ENCODE data around the gene ZNF366.

The ZNF366 gene

GRCh38 chr5:72519111-72519510 is 11.9 kb upstream of the ZNF366 start:
- no peak for DNase-seq

GRCh38 chr5:72518001-72518683 is 10.9 kb upstream of the ZNF366 start:
- no peak for DNase-seq

- no peak for DNase-seq
Observed at GRCh38 chr5:72516916-72517315, 9.7 kb upstream of the ZNF366 start.

- no peak for DNase-seq
Observed at GRCh38 chr5:72515211-72515610, 8.0 kb upstream of the ZNF366 start.

- DNase-seq, result no peak
Observed at GRCh38 chr5:72512593-72512860, 5.3 kb upstream of the ZNF366 start.

GRCh38 chr5:72511774-72512592 is 4.8 kb upstream of the ZNF366 start:
- no peak for DNase-seq

GRCh38 chr5:72511366-72511765 is 4.2 kb upstream of the ZNF366 start:
- no peak for DNase-seq

- no peak for DNase-seq
Observed at GRCh38 chr5:72510610-72511181, 3.5 kb upstream of the ZNF366 start.

- no peak for DNase-seq
Observed at GRCh38 chr5:72509401-72509800, 2.2 kb upstream of the ZNF366 start.

- no peak for DNase-seq
Observed at GRCh38 chr5:72508241-72509170, 1.3 kb upstream of the ZNF366 start.

GRCh38 chr5:72507907-72508238 is 663 bp upstream of the ZNF366 start:
- no peak for DNase-seq

- no peak for DNase-seq
Observed at GRCh38 chr5:72506158-72506549, 1.1 kb downstream of the ZNF366 start.

GRCh38 chr5:72505539-72506157 is 1.6 kb downstream of the ZNF366 start:
- no peak for DNase-seq

- DNase-seq, result no peak
Observed at GRCh38 chr5:72505016-72505415, 2.2 kb downstream of the ZNF366 start.

- DNase-seq, result no peak
Observed at GRCh38 chr5:72503888-72504491, 3.2 kb downstream of the ZNF366 start.

GRCh38 chr5:72501488-72501887 is 5.7 kb downstream of the ZNF366 start:
- no peak for DNase-seq

- DNase-seq, result no peak
Observed at GRCh38 chr5:72499730-72500129, 7.5 kb downstream of the ZNF366 start.

- DNase-seq, result no peak
Observed at GRCh38 chr5:72499090-72499489, 8.1 kb downstream of the ZNF366 start.

GRCh38 chr5:72498284-72498683 is 8.9 kb downstream of the ZNF366 start:
- DNase-seq, result no peak

GRCh38 chr5:72497823-72498222 is 9.4 kb downstream of the ZNF366 start:
- no peak for DNase-seq

GRCh38 chr5:72495410-72495809 is 11.8 kb downstream of the ZNF366 start:
- DNase-seq, result no peak

GRCh38 chr5:72494623-72495124 is 12.5 kb downstream of the ZNF366 start:
- no peak for DNase-seq

Measured in NCI-H2171 treated with DMSO at 0.1 percent for 48 hours (cell line).